Measurements from ENCODE around the gene SPR. TPM values are rescaled to one million over a fixed set of nuclear protein-coding genes. Genes with fewer than 3 reads are reported as not detected.

Gene SPR
- total RNA-seq, 6 experiments from 2014 or later, result 48.6 to 90.2 (median 68.5) TPM

- TF ChIP-seq POLR2A (IDR thresholded peaks at IDR 0.05), result no peak
- no peak for TF ChIP-seq CTCF (IDR thresholded peaks at IDR 0.05)
- WGBS (ENCODE audit: insufficient coverage, low coverage, low lambda C conversion rate, missing lambda C conversion rate), result 17% methylated on average over 1 of the region's 7 CpGs
Measured at GRCh38 chr2:72851333-72851732, 35.9 kb upstream of the SPR start.

GRCh38 chr2:72859831-72860262, 27.4 kb upstream of the SPR start:
- peak; percentile 84 to 88 (median 87) for ATAC-seq
- Histone ChIP-seq H3K27ac (no peak overlapping the region), H3K4me1 (peaks cover 0 to 5% (median 0%) of the 10 kb centered on the region in 4 donors), H3K36me3 (no peaks in the 10 kb centered on the region), H3K27me3 (no peaks in the 10 kb centered on the region), H3K9me3 (no peaks in the 10 kb centered on the region), H3K4me3 (no peak overlapping the region)
- TF ChIP-seq POLR2A (IDR thresholded peaks at IDR 0.05) (no peak), CTCF (IDR thresholded peaks at IDR 0.05) (peak; percentile 46 to 70 (median 68))
- DNase-seq, result peak in 2 of 3 donors; percentile 37 to 72
- intact Hi-C loops (cut with DNase I), result loop anchor here (5.0 kb wide), 2 partner anchors 88 to 93 kb away; no protein-coding TSS in a partner anchor
- 0% methylated on average over 3 of the region's 3 CpGs for WGBS (ENCODE audit: insufficient coverage, low coverage, low lambda C conversion rate, missing lambda C conversion rate)

More at GRCh38 chr2:72851333-72851732, 35.9 kb upstream of the SPR start:
- no peaks in the 10 kb centered on the region for H3K4me1 ChIP-seq
- no peak overlapping the region for H3K4me3 ChIP-seq
- ATAC-seq (no peak), DNase-seq (no peak)
- H3K9me3 ChIP-seq, result no peaks in the 10 kb centered on the region
- intact Hi-C loops (cut with DNase I), result no loop called here
- H3K27ac ChIP-seq, result no peak overlapping the region
- H3K36me3 ChIP-seq, result no peaks in the 10 kb centered on the region
- H3K27me3 ChIP-seq, result no peaks in the 10 kb centered on the region

- Histone ChIP-seq H3K36me3 (no peaks in the 10 kb centered on the region), H3K27ac (no peak overlapping the region), H3K4me1 (peaks cover 0 to 5% (median 0%) of the 10 kb centered on the region in 4 donors), H3K9me3 (no peaks in the 10 kb centered on the region), H3K27me3 (no peaks in the 10 kb centered on the region), H3K4me3 (peak overlapping the region in 1 of 3 donors; percentile 15)
- DNase-seq (peak; percentile 88 to 90 (median 89)), ATAC-seq (peak; percentile 99)
- TF ChIP-seq POLR2A (IDR thresholded peaks at IDR 0.05), result no peak
- peak; percentile 88 to 100 (median 100) for TF ChIP-seq CTCF (IDR thresholded peaks at IDR 0.05)
- WGBS (ENCODE audit: insufficient coverage, low coverage, low lambda C conversion rate, missing lambda C conversion rate), result 4% methylated on average over 19 of the region's 33 CpGs
- intact Hi-C loops (cut with DNase I), result loop anchor here in 1 of 2 donors (5.0 kb wide), 1 partner anchor 95 kb away; no protein-coding TSS in a partner anchor
Measured at GRCh38 chr2:72862239-72862988, 24.8 kb upstream of the SPR start.

- no peaks in the 10 kb centered on the region for H3K27me3 ChIP-seq
Measured at GRCh38 chr2:72863046-72863445, 24.2 kb upstream of the SPR start.

More at GRCh38 chr2:72863046-72863445, 24.2 kb upstream of the SPR start:
- Histone ChIP-seq H3K4me3 (no peak overlapping the region), H3K36me3 (no peaks in the 10 kb centered on the region), H3K27ac (no peak overlapping the region), H3K9me3 (no peaks in the 10 kb centered on the region), H3K4me1 (peaks cover 0 to 5% (median 0%) of the 10 kb centered on the region in 4 donors)
- TF ChIP-seq POLR2A (IDR thresholded peaks at IDR 0.05) (no peak), CTCF (IDR thresholded peaks at IDR 0.05) (no peak)
- no peak for DNase-seq
- no peak for ATAC-seq
- 51% methylated on average over 8 of the region's 13 CpGs for WGBS (ENCODE audit: insufficient coverage, low coverage, low lambda C conversion rate, missing lambda C conversion rate)
- intact Hi-C loops (cut with DNase I), result loop anchor here in 1 of 2 donors (5.0 kb wide), 1 partner anchor 96 kb away; no protein-coding TSS in a partner anchor

Measured in right lobe of liver (tissue), 6 donors.